ENCODE data around the gene ZNF786. TPM values are rescaled to one million over a fixed set of nuclear protein-coding genes. Genes with fewer than 3 reads are reported as not detected.

ZNF786 gene
- total RNA-seq, 1 donor from 2014 or later: 3.6 TPM

DNA sequence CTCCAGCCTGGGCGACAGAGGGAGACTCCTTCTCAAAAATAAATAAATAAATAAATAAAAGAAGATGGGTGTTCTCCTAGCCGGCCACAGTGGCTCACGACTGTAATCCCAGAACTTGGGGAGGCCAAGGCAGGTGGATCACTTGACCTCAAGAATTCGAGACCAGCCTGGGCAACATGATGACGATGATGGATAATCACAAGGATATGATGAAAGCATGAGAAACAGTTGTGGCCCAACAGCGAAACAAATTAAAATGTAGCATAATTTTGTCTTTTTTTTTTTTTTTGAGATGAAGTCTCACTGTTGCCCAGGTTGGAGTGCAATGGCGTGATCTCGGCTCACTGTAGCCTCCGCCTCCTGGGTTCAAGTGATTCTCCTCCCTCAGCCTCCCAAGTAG lies 12.9 kb downstream of the ZNF786 start:
- H3K4me3 ChIP-seq (ENCODE audit: low read depth, low read length): no peak overlapping the region
- TF ChIP-seq, protein P1, sequence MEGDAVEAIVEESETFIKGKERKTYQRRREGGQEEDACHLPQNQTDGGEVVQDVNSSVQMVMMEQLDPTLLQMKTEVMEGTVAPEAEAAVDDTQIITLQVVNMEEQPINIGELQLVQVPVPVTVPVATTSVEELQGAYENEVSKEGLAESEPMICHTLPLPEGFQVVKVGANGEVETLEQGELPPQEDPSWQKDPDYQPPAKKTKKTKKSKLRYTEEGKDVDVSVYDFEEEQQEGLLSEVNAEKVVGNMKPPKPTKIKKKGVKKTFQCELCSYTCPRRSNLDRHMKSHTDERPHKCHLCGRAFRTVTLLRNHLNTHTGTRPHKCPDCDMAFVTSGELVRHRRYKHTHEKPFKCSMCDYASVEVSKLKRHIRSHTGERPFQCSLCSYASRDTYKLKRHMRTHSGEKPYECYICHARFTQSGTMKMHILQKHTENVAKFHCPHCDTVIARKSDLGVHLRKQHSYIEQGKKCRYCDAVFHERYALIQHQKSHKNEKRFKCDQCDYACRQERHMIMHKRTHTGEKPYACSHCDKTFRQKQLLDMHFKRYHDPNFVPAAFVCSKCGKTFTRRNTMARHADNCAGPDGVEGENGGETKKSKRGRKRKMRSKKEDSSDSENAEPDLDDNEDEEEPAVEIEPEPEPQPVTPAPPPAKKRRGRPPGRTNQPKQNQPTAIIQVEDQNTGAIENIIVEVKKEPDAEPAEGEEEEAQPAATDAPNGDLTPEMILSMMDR (conservative IDR thresholded peaks at IDR 0.05; ENCODE audit: low read depth, low read length): no peak

DNA sequence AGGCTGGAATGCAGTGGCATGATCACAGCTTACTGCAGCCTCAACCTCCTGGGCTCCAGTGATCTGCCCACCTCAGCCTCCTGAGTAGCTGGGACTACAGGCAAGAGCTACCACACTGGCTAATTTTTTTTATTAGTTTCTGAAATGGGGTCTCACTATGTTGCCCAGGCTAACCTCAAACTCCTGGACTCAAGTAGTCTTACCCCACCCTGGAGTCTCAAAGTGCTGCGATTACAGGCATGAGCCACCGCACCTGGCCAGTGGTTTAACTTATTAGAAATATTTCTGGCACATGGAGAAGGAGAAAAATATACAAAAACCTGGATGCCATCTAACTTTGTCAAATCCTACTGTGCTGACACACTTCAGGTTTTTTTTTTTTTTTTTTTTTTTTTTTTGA lies 15.2 kb downstream of the ZNF786 start:
- DNase-seq (ENCODE audit: low read depth): no peak
- H3K4me3 ChIP-seq (ENCODE audit: low read depth, low read length): no peak overlapping the region
- TF ChIP-seq, protein P1 (conservative IDR thresholded peaks at IDR 0.05; ENCODE audit: low read depth, low read length): no peak

More for the DNA sequence above, 12.9 kb downstream of the ZNF786 start:
- no peak for DNase-seq (ENCODE audit: low read depth)

DNA sequence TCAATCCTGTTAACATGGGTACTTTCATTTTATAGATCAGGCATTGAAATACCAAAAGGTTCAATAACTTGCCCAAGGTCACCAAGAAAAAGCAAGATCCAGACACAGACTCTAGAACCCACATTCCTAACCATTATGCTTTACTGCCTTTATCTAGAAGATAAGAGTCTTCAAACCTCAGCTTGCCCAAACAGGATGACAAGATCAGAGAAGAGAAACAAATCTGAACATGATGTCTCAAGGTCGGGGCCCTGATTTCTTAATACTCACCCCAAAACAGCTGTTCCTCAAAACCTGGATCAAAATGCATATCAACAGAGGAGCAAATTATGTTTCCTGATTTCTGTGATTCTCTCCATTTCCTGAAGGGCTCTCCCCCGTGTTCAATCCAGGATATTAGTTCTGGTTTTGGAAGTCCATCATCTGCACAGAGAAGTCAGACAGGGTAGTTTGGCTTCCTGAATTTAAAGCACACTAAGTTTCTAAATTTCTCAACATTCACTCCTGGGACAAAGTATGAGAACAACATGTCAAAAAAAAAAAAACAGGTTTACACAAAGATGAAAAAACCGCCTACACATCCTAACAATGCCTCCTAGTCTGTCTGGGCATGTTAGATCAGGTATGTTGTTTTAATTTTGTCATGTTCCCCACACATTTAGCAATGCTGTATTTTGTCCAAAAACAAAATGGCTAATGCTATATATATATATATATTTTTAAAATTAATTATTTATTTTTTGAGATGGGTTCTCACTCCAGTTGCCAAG lies 16.2 kb downstream of the ZNF786 start:
- TF ChIP-seq, protein P1 (conservative IDR thresholded peaks at IDR 0.05; ENCODE audit: low read depth, low read length): no peak
- no peak overlapping the region for H3K4me3 ChIP-seq (ENCODE audit: low read depth, low read length)
- DNase-seq (ENCODE audit: low read depth): no peak

DNA sequence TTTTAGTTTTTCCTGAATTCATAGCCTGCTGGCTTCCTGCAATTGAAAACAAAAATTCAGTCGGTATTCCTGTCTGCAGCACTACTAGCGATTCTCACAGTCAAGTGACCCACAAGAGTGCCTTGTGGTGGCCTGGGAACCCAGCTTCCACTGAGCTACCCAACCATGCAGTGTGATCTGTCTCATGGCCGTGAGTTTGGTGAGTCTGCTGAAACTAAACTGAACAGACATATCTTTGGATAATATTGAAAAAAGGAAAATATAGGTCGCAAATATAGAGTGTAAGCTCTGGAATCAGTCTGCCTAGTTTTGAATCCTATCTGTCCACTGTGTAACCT lies 18.1 kb downstream of the ZNF786 start:
- H3K4me3 ChIP-seq (ENCODE audit: low read depth, low read length): no peak overlapping the region
- DNase-seq (ENCODE audit: low read depth): no peak
- TF ChIP-seq, protein P1 (conservative IDR thresholded peaks at IDR 0.05; ENCODE audit: low read depth, low read length): no peak

DNA sequence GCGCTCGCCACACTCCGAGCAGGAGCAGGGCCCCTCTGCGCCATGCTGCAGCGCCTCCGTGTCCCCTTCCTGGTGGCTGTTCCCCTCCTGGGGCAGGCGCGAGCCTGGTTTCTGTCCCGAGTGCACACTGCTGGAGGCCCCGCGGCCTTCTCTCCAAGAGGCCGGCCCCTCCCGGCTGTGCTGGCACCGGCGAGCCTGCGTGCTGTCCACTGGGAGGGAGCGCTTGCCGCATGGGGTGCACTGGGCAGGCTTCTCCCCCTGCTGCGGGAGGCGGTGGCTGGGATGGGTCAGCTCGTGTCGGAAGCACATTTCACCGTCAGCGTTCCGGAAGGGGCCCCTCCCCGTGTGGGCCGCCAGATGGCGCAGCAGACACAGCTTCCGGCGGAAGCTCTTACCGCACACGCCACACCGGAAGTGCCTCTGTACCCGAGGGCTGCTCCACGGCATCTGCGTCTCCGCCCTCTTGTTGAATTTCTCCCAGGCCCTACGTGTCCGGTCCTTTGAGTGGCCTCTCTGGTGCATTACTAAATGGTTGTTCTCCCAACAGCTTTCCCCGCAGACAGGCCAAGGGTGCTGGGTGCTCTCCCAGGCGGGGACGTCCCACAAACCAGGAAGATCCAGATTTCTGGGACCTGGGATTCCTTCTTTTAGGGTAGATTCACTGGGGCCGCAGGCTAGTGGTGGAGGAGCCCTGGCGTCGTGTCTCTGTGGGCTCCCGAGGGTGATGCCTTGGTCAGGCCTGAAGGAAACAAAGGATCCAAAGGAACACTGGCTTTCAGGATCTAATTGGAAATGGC lies 18.7 kb downstream of the ZNF786 start:
- TF ChIP-seq, protein P1 (conservative IDR thresholded peaks at IDR 0.05; ENCODE audit: low read depth, low read length): no peak
- H3K4me3 ChIP-seq (ENCODE audit: low read depth, low read length): no peak overlapping the region
- DNase-seq (ENCODE audit: low read depth): no peak

DNA sequence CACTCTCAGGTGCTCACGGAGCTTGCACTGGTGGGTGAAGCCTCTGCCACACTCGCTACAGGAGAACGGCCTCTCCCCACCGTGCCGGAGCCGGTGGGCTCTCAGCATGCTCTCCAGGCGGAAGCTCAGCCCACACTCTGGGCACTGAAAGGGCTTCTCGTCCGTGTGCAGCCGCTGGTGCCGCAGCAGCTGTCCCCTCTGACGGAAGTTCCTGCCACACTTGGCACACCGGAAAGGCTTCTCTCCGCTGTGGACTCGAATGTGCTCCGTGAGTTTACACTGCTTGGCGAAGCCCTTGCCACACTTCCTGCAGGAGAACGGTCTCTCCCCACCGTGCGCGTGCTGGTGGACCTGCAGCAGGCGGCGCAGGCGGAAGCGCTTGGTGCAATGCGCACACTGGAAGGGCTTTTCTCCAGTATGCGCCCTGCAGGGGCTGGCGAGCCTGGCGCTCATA lies 19.3 kb downstream of the ZNF786 start:
- H3K4me3 ChIP-seq (ENCODE audit: low read depth, low read length): no peak overlapping the region
- no peak for DNase-seq (ENCODE audit: low read depth)
- TF ChIP-seq, protein P1 (conservative IDR thresholded peaks at IDR 0.05; ENCODE audit: low read depth, low read length): no peak

Data from epithelial cell of proximal tubule (primary cell).